Mucosa of descending colon (tissue), 3 donors: ENCODE measurements around the gene PPP3CA. TPM values are rescaled to one million over a fixed set of nuclear protein-coding genes. Genes with fewer than 3 reads are reported as not detected.

Experiments used
- ATAC-seq: fragments of 200-7000 bp; cut with Tn5 transposase; one replicate; pipeline ENCODE4 v1.9.1; 2020; ENCODE audit warnings: mild to moderate bottlenecking, moderate library complexity
- DNase-seq, 3 donors: peaks; one replicate each; pipeline ENCODE4 v3.0.0-alpha.2; 2020
- H3K36me3 ChIP-seq: fragments of 200-600 bp; one replicate; pipeline ENCODE4 v1.8.0; 2021; ENCODE audit warnings: low read depth, mild to moderate bottlenecking
- H3K4me1 ChIP-seq: fragments of 200-600 bp; one replicate; pipeline ENCODE4 v1.8.0; 2021; ENCODE audit warnings: low read depth, mild to moderate bottlenecking
- H3K4me3 ChIP-seq: fragments of 200-600 bp; one replicate; pipeline ENCODE4 v1.8.0; 2021; ENCODE audit warnings: mild to moderate bottlenecking
- H3K9me3 ChIP-seq: fragments of 200-600 bp; one replicate; pipeline ENCODE4 v1.8.0; 2021; ENCODE audit warnings: mild to moderate bottlenecking
- intact Hi-C, 2 donors: fragments of 100-400 bp; cut with DNase I in 1 of 2; cut with micrococcal nuclease in 1 of 2; formaldehyde crosslinking; loops; one replicate each; pipeline versions ENCODE4 v1.11.0 to v1.11.1; 2022; cut with DNase I, micrococcal nuclease
- long read RNA-seq, 2 donors: library from polyadenylated mRNA; unstranded; transcript quantifications; one replicate each; pipeline ENCODE4 v2.0.0, GENCODE V29; 2019 to 2021
- total RNA-seq, 3 donors: library from RNA; stranded (reverse); fragmentation: NEBNext Ultra II Directional in 2 of 3; extraction: Animal tissue kit (Norgen Biotek cat#: 25700) in 2 of 3; gene quantifications; one replicate each; pipeline versions ENCODE4 v1.2.1 to v1.2.4, GENCODE V29; 2021 to 2023
- TF ChIP-seq, protein P1 (sequence below): fragments of 200-600 bp; IDR thresholded peaks from one replicate; pipeline ENCODE4 v1.8.0; 2022; ENCODE audit warnings: antibody characterized with exemption, mild to moderate bottlenecking
- donor health status: DM: no; HTN: no; CAD: no; lungs with moderate emphysema.
- donor health status: DM: no; HTN: no; CAD: no.
- donor health status: DM: no; HTN: yes; CAD: no.

The PPP3CA gene
- total RNA-seq = 10 to 100 TPM; 38.3 to 47.6 (median 40.4) TPM
- long read RNA-seq, donor 1, full-length matches to known transcripts = 18 of 33 reads
- long read RNA-seq, donor 1, partial matches to known transcripts = 8 of 33 reads
- long read RNA-seq, donor 1, other reads (novel, unspliced or antisense) = 7 of 33 reads
- long read RNA-seq, donor 2, partial matches to known transcripts = 9 of 11 reads
- long read RNA-seq, donor 2, other reads (novel, unspliced or antisense) = 0 of 11 reads

DNA sequence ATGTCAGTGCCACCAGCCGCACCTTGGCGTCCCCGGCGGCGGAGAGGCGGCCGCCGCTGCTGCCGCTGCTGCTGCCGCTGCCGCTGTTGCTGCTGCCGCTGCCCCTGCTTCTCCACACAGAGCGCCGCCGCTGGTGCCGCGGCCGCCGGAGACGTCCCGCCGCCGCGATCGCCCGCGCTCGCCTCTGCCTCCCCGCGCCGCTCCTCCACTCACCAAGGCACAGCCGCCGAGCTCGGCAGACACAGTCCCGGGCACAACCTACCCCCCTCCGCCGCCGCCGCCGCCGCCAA, at the start of gene PPP3CA:
PPP3CA (minus strand) TSS at position 260 of the 290 bp plus-strand sequence.
- ATAC-seq = peak; percentile 19
- Histone ChIP-seq H3K4me1 (peaks cover 19% of the 10 kb centered on the region), H3K36me3 (no peaks in the 10 kb centered on the region), H3K9me3 (no peaks in the 10 kb centered on the region), H3K4me3 (peak within 1 kb of the TSS; percentile 77)
- TF ChIP-seq, protein P1, sequence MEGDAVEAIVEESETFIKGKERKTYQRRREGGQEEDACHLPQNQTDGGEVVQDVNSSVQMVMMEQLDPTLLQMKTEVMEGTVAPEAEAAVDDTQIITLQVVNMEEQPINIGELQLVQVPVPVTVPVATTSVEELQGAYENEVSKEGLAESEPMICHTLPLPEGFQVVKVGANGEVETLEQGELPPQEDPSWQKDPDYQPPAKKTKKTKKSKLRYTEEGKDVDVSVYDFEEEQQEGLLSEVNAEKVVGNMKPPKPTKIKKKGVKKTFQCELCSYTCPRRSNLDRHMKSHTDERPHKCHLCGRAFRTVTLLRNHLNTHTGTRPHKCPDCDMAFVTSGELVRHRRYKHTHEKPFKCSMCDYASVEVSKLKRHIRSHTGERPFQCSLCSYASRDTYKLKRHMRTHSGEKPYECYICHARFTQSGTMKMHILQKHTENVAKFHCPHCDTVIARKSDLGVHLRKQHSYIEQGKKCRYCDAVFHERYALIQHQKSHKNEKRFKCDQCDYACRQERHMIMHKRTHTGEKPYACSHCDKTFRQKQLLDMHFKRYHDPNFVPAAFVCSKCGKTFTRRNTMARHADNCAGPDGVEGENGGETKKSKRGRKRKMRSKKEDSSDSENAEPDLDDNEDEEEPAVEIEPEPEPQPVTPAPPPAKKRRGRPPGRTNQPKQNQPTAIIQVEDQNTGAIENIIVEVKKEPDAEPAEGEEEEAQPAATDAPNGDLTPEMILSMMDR = no peak
- DNase-seq = no peak
- intact Hi-C loops = loop anchor here in 1 of 2 donors (5.0 kb wide), 1 partner anchor 165 kb away; no protein-coding TSS in a partner anchor

DNA sequence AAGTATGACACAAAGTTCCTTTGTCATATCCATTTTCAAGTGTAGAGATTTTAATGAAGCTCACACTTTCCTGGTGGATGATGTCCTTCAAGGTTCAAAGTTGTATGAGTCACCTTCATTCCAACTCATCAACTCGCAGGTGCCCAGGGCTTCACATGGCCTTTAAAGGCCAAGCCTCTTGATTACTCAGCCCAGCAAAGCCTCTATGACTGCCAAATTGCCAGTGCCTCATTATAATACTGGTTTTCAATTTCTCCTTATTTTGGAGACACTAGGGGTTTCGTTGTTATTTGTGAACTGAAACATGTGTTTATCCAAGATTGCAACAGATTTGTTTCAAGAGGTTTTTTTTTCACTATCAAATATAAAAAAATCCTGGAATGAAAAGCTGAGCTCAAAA, 45.9 kb upstream of the PPP3CA start:
- no peak for DNase-seq
- H3K9me3 ChIP-seq = no peaks in the 10 kb centered on the region
- H3K4me3 ChIP-seq = no peak overlapping the region
- peak; percentile 83 for ATAC-seq
- no peaks in the 10 kb centered on the region for H3K36me3 ChIP-seq
- H3K4me1 ChIP-seq = no peaks in the 10 kb centered on the region
- TF ChIP-seq, protein P1 = no peak
- intact Hi-C loops = no loop called here

DNA sequence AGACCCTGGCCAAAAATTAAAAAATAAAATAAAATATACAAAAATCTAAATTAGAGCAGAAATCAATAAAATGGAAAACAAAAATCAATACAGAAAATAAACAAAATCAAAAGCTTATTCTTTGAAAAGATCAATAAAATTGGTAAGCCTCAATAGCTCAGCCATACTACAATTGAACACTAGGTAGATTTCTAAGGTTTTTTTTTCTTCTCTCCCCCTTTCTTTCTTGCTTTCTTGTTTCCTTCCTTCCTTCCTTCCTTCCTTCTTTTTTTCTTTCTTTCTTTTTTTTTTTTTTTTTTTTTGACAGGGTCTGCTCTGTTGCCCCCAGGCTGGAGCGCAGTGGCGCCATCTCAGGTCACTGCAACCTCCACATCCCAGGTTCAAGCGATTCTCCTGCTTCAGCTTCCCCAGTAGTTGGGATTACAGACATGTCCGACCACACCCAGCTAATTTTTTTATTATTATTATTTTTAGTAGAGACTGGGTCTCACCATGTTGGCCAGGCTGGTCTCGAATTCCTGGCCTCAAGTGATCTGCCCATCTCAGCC, 23.4 kb upstream of the PPP3CA start:
- ATAC-seq (no peak), DNase-seq (no peak)
- no peaks in the 10 kb centered on the region for H3K4me1 ChIP-seq
- intact Hi-C loops = no loop called here
- no peaks in the 10 kb centered on the region for H3K36me3 ChIP-seq
- no peaks in the 10 kb centered on the region for H3K9me3 ChIP-seq
- H3K4me3 ChIP-seq = no peak overlapping the region
- TF ChIP-seq, protein P1 = no peak

DNA sequence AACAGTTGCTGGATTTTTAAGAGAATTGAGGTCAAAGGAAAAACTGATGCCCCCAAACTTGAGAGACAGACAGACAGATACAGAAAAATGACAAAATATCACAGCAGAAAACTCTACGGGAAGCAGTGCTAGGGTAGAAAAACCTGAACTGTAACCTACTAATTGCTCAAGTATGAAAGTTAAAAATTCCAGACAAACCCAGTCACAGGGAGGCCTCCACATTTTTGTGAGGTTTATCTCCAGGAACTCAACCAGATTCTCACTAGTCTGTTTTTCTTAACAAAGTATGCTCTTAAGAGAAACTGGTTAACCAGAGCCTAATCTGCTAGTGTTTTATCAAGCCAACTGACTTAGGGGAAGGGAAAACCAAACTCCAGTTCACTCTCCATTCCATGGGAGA, 19.9 kb upstream of the PPP3CA start:
- no peak for ATAC-seq
- no peak for DNase-seq

DNA sequence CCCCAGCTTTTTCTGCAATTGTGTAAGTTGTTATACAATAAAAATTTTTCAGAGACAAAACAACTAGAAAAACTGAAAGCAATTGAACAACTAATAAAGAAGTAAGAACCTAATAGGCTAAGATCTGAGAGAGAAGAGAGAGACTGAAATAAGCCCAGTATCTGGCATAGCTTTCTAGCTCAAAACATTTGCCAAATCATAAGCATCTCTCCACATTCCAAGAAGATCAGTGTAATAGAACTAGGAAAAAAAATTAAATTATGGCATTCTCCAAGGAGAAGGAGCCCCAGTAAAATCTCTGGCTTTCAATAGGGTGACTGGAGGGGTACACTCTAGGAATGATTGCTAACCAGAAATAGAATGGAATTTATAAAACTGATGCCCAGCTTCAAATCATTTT, 19.0 kb upstream of the PPP3CA start:
- Histone ChIP-seq H3K36me3 (no peaks in the 10 kb centered on the region), H3K9me3 (no peaks in the 10 kb centered on the region), H3K4me3 (no peak overlapping the region), H3K4me1 (no peaks in the 10 kb centered on the region)
- TF ChIP-seq, protein P1 = no peak
- intact Hi-C loops = no loop called here
- no peak for DNase-seq
- ATAC-seq = no peak

More for the DNA sequence above, 19.9 kb upstream of the PPP3CA start:
- intact Hi-C loops = no loop called here
- Histone ChIP-seq H3K9me3 (no peaks in the 10 kb centered on the region), H3K4me3 (no peak overlapping the region), H3K36me3 (no peaks in the 10 kb centered on the region), H3K4me1 (no peaks in the 10 kb centered on the region)
- TF ChIP-seq, protein P1 = no peak
